Measurements from ENCODE around the gene WDR74. TPM values are rescaled to one million over a fixed set of nuclear protein-coding genes. Genes with fewer than 3 reads are reported as not detected.
A peak's percentile ranks its signal among the peaks of the same experiment; 100 is the strongest.

The WDR74 gene
- total and polyA plus RNA-seq, 9 of the 15 experiments (the other 6 are each of a cell fraction or from before 2014, with no cell fraction given) = 32.7 to 210 (median 114) TPM

DNA sequence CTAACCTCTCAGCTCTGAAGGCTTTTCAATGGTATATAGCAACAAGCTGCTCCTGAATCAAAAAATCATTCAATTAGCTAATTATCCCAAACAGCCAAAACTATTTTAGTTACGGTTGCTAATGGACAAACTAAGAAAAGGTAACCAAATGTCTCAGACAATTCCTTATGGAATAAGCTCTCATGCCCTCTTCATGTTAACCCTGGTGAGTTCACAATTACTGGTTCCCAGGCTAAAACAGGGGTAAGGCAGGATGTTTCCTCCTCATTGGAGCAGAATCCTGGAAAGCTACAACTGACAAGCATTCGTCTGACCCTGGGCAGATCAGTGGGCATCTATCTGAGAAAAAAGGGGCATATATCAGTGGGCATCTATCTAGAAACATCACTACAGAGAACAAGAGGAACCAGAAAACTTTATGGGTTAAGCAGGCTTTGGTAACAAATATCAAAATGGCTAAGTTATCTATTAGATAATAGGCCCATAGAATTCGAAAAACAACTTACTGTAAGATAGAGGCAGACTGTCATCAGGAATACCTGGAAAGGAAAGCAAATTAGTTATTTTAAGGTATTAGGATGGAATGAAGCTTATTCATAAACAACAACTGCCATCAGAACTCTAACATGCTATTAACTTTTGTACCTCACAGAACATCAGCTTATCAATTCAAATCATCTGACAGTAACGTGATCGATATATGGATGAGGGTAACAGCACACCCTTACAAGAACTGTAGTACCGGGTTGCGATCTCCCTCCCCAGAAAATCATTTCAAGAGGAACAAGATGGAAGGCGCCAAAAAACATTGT, 14.8 kb upstream of the WDR74 start (continued):
- peak; percentile 50 for TF ChIP-seq POLR2G (IDR thresholded peaks at IDR 0.05; ENCODE audit: low read depth, low read length)
- peak; percentile 98 for TF ChIP-seq U2AF1 (optimal IDR thresholded peaks at IDR 0.05; ENCODE audit: low read depth, low read length)
- TF ChIP-seq KDM1A (IDR thresholded peaks at IDR 0.05) = no peak
- TF ChIP-seq TAF1 (IDR thresholded peaks at IDR 0.05; ENCODE audit: control insufficient read depth, extremely low read depth, insufficient read depth, low read length, severe bottlenecking) = peak; percentile 7
- TF ChIP-seq POLR2AphosphoS5 (IDR thresholded peaks at IDR 0.05; ENCODE audit: control insufficient read depth, insufficient read depth, low read depth, low read length) = no peak; the same call in none of the 2 replicates
- TF ChIP-seq PRPF4 (IDR thresholded peaks at IDR 0.05; ENCODE audit: insufficient read depth, low read depth, low read length, poor library complexity, severe bottlenecking) = peak; percentile 22
- TF ChIP-seq FOXM1 (IDR thresholded peaks at IDR 0.05; ENCODE audit: low read depth) = no peak
- no peak for TF ChIP-seq FOXM1 (CRISPR knock-in tag; IDR thresholded peaks at IDR 0.05; ENCODE audit: low read depth)
- 0 out of 4 replicates have a peak, but pooled peaks of 1 of the 2 experiments have one; percentile 54 for TF ChIP-seq TBL1XR1 (IDR thresholded peaks at IDR 0.05; ENCODE audit: low read length in 2 of 2)
- TF ChIP-seq KAT2B (IDR thresholded peaks at IDR 0.05; ENCODE audit: low read depth, low read length) = no peak
- TF ChIP-seq, protein P1, sequence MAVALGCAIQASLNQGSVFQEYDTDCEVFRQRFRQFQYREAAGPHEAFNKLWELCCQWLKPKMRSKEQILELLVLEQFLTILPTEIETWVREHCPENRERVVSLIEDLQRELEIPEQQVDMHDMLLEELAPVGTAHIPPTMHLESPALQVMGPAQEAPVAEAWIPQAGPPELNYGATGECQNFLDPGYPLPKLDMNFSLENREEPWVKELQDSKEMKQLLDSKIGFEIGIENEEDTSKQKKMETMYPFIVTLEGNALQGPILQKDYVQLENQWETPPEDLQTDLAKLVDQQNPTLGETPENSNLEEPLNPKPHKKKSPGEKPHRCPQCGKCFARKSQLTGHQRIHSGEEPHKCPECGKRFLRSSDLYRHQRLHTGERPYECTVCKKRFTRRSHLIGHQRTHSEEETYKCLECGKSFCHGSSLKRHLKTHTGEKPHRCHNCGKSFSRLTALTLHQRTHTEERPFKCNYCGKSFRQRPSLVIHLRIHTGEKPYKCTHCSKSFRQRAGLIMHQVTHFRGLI (CRISPR knock-in tag; IDR thresholded peaks at IDR 0.05) = no peak
- TF ChIP-seq, protein P2, sequence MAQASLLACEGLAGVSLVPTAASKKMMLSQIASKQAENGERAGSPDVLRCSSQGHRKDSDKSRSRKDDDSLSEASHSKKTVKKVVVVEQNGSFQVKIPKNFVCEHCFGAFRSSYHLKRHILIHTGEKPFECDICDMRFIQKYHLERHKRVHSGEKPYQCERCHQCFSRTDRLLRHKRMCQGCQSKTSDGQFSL (CRISPR knock-in tag; IDR thresholded peaks at IDR 0.05) = no peak
- TF ChIP-seq, protein P2 (tag; IDR thresholded peaks at IDR 0.05) = no peak
- TF ChIP-seq ZNF384 (IDR thresholded peaks at IDR 0.05; ENCODE audit: low read depth, low read length) = no peak
- TF ChIP-seq, protein P3, sequence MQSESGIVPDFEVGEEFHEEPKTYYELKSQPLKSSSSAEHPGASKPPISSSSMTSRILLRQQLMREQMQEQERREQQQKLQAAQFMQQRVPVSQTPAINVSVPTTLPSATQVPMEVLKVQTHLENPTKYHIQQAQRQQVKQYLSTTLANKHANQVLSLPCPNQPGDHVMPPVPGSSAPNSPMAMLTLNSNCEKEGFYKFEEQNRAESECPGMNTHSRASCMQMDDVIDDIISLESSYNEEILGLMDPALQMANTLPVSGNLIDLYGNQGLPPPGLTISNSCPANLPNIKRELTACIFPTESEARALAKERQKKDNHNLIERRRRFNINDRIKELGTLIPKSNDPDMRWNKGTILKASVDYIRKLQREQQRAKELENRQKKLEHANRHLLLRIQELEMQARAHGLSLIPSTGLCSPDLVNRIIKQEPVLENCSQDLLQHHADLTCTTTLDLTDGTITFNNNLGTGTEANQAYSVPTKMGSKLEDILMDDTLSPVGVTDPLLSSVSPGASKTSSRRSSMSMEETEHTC (IDR thresholded peaks at IDR 0.05) = no peak
- TF ChIP-seq POLR2A (conservative IDR thresholded peaks at IDR 0.05) = peak; percentile 3; the same call in 1 of the 2 replicates
- no peak for TF ChIP-seq XRCC4 (IDR thresholded peaks at IDR 0.05; ENCODE audit: extremely low read depth, insufficient read depth, insufficient read length)
- 0 out of 2 replicates have a peak, but pooled peaks have one; percentile 15 for TF ChIP-seq ZNF584 (CRISPR knock-in tag; IDR thresholded peaks at IDR 0.05; ENCODE audit: low read depth)
- TF ChIP-seq ZNF766 (CRISPR knock-in tag; conservative IDR thresholded peaks at IDR 0.05) = no peak
- TF ChIP-seq, protein P4, sequence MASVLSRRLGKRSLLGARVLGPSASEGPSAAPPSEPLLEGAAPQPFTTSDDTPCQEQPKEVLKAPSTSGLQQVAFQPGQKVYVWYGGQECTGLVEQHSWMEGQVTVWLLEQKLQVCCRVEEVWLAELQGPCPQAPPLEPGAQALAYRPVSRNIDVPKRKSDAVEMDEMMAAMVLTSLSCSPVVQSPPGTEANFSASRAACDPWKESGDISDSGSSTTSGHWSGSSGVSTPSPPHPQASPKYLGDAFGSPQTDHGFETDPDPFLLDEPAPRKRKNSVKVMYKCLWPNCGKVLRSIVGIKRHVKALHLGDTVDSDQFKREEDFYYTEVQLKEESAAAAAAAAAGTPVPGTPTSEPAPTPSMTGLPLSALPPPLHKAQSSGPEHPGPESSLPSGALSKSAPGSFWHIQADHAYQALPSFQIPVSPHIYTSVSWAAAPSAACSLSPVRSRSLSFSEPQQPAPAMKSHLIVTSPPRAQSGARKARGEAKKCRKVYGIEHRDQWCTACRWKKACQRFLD (CRISPR knock-in tag; IDR thresholded peaks at IDR 0.05) = no peak
- no peak for TF ChIP-seq HDAC8 (tag; IDR thresholded peaks at IDR 0.05)
- peak; percentile 69; the same call in 1 of the 2 replicates for TF ChIP-seq HNRNPL (IDR thresholded peaks at IDR 0.05; ENCODE audit: low read depth, low read length)
- peak; percentile 67 for TF ChIP-seq RBM22 (IDR thresholded peaks at IDR 0.05; ENCODE audit: low read depth, low read length, poor library complexity, severe bottlenecking)

All from K562 (cell line).